HG03439 (cell line): ENCODE data around the gene FOXP1.

Experiments
- ATAC-seq: cut with Tn5 transposase; IDR thresholded peaks from one replicate; pipeline ENCODE4 v1.9.1; 2021; ENCODE audit warnings: mild to moderate bottlenecking, moderate library complexity; ENCODE audit not compliant: unreplicated experiment

The FOXP1 gene

DNA sequence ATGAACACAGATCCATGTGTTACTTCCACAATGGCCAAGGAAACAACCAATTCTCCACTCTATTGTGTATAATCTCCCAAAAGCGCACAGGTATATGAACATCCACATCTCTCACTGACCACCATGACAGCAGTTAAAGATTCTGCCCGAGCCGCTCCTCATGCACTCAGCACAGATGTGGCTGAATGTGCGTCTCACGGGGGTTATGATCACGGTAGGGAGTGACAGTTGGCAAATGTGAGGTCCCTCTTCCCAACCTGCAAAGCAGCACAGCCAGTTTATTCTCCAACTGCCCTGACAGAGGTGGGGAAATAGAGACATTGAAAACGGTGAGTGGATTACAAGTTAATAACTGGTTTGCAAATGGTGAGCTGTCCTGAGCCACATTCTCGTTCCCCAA, 17.6 kb downstream of the FOXP1 start:
- no peak for ATAC-seq

DNA sequence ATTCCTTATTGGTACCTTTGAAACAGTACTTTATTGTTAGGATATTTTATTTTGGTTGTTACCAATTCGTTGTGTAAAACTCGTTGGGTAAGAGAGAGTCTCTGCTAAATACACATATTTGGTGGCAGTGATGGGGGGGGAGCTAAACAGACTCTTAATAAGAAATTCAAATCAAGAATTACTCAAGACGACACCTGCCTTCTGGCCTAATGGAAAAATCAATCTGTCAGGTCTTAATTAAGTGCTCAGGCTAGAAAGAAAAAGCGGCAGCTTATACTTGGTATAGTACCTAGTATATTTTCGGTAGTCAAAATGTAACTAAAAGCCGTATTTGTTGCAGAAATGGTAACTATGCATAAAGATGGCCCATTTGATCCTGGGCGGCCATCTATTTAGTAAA, 18.2 kb downstream of the FOXP1 start:
- ATAC-seq = no peak

DNA sequence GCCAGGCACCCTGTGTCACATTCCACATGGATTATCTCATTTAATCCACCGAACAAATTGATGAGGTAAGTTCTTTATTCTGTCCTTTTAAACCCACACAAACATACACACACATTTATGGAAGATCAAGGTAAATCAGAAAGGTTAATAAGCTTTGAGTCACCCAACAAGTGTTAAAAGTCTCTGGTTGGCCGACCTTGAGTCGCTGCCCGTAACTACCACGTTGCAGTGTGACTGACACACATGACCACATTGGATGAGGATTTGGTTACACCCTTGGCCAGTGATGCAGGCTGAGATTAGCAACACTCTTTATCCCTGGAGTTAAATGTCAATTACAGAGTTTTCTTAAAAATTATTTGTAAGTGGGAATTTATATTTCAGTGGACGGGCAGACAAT, 19.2 kb downstream of the FOXP1 start:
- peak; percentile 16 for ATAC-seq

DNA sequence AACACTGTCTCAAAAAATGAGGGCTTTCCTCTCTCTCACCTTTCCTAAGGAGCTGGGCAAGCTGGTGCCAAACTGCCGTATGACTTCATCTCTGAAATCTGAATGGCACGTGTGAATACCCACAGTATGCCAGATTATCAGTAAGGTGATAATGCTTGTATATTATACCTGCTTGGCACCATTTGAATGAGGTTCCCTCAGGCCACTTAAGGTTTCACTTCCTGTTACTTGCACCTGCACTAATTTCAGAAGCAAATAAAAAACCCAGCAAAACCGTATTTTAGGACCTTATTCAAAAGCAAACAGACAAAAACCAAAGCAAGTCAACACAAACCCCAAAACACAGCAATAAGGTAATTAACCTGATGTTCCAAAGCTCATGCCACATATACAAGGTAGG, 19.7 kb downstream of the FOXP1 start:
- peak; percentile 90 for ATAC-seq

DNA sequence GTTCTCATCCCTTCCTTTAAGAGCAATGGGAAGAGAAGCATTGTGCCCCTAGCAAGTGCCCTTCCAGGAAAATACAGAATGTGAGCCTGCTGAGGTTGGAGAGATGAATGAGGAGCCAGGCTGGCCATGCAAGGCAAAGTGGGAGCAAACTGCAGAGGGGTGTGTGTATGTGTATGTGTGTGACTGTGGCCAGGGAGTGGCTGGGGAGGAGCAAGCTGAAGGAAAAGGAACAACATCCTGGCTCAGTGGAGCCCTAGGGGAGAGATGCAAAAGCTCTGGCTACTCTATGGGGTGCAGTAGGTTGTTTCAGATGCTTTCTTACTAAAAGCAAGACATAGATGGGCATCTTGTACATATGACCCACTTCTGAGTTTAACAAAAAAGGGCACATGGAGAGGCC, 20.6 kb downstream of the FOXP1 start:
- no peak for ATAC-seq

DNA sequence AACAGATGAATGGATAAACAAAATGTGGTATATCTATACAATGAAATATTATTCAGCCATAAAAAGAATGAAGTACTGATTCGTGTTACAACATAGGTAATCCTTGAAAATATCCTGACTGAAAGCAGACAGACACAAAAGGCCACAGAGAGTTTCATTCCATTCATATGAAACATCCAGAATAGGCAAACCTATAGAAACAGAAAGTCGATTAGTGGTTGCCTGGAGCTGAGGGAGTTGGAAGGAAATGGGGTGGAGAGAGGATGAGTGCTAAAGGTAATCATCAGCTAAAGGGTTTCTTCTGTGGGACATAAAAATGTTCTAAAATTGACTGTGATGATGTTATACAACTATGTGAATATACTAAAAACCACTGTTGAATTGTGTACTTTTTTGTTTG, 22.9 kb downstream of the FOXP1 start:
- no peak for ATAC-seq

DNA sequence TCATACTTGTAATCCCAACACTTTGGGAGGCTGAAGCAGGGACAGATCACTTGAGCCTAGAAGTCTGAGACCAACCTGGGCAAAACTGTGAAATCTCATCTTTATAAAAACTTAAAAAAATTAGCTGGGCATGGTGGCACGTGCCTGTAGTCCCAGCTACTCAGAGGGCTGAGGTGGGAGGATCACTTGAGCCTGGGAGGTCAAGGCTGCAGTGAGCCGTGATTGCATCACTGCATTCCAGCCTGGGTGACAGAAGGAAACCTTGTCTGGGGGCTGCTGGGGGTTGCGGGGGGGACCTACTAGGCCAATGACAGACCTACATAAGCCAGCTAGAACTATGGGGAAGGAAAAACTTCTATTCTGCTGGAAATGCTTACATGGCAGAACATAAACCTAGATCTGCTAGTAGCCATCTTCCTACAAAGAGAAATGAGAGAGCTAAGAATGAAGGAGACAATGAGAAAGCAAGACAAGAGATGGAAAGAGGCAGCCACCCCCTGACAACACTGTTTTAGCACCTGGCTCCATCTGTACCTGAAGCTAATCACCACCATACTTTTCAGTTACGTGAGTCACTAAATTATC, 23.9 kb downstream of the FOXP1 start:
- no peak for ATAC-seq

DNA sequence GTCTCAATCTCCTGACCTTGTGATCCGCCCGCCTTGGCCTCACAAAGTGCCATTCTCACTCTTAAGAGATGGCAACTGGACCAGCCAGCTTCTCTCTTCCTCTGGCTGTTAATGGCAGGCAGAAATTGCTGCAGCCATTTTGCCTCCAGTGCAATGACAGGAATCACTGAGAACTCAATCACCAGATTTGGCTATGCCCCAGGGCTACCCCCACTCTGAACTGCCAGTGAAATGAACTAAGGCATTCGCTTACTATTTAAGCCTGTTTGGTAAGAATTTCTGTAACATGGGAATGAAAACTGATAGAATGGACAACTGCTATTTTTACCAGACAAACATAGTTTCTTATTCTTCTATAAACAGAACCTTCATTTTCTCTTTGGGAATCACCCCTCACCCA, 24.5 kb downstream of the FOXP1 start:
- ATAC-seq = no peak

DNA sequence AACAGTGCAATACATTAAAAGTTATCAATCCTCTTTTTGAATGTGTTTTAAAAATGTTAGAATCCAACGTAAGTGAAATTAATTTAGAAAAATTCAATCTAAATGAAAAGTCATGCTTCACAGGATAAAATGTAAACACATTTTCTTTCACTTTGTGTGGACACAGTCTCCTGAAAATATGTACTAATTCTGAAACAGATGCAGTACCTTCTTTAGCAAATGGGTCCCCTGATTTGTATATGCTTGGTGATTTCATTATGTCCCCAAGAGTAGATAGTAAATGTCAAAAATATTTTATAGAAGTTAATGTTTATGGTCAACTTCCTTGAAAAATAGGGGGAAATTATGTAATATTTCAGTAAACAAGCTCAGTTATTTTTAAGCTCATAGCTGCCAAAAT, 28.9 kb downstream of the FOXP1 start:
- ATAC-seq = no peak

DNA sequence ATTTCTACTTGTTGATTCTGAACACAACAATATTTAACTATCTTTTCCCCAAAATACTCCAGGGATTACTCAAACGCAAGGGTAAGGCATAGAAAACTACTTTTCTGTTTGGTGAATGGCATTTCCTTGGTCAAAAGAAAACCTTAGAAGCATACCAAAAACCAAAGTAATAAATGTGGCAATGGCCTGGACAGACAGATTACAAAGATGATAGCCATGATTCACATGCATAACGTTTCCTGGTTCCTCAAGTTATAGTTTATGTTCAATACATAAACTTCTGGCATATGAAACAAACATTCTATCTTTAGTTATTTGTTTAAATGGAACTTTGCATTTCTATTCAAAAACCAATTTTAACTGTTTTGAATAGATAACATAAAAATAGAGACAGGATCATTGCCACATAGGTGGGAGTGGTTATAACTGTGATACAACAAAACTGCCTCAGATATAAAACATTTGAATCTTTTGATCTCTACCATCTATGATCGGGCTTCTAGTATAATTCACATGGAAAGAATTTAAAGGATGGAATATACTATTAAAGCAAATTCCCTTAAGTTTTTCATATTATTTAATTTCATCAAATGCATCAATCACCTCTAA, 32.1 kb downstream of the FOXP1 start:
- no peak for ATAC-seq

DNA sequence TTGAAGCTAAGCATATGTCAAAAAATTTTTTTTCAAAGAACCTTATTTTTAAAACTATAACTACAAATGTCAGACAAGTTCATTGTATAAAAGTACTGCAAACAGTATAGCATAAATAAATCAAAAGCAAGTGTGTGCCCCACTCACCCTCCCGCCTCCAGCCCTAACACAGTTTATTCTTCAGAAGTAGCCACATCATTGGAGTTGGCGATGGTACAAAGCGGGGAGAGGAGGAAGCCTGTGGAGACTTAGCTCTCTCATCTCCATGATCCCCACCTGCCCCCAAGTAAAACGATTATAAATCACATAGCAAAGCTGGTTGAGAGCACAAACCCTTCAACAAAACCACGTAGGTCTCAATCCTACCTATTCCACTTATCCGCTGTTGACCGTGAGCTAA, 33.6 kb downstream of the FOXP1 start:
- no peak for ATAC-seq

DNA sequence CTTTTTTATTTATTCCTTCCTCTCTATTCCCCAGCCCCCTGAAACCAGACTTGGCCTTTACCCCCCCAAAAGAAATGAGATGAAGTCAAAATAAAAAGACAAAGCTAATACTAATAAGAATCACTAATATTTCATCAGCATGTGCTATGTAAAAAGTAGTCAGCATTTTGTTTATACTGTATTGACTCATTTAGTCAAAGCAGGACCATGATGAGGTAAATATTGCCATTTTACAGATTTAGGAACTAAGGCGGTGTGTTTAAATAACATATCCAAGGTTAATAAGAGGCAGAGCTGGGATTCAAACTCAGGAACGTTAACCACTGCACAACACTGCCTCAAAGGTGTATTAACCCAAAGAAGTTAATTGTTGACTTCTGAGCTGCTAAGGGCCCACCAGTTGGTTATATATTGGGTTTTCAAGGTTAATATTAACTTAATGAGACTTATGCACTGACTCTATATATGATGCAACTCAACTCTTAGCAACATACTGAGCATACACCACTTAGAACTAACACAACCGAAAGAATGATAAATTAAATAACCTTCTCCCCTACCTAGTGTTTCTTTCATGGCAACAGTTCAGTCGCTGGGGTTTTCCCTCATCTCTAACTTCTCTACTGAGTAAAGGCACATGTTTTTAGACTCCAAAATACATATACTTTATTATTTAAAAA, 34.7 kb downstream of the FOXP1 start:
- peak; percentile 58 for ATAC-seq

DNA sequence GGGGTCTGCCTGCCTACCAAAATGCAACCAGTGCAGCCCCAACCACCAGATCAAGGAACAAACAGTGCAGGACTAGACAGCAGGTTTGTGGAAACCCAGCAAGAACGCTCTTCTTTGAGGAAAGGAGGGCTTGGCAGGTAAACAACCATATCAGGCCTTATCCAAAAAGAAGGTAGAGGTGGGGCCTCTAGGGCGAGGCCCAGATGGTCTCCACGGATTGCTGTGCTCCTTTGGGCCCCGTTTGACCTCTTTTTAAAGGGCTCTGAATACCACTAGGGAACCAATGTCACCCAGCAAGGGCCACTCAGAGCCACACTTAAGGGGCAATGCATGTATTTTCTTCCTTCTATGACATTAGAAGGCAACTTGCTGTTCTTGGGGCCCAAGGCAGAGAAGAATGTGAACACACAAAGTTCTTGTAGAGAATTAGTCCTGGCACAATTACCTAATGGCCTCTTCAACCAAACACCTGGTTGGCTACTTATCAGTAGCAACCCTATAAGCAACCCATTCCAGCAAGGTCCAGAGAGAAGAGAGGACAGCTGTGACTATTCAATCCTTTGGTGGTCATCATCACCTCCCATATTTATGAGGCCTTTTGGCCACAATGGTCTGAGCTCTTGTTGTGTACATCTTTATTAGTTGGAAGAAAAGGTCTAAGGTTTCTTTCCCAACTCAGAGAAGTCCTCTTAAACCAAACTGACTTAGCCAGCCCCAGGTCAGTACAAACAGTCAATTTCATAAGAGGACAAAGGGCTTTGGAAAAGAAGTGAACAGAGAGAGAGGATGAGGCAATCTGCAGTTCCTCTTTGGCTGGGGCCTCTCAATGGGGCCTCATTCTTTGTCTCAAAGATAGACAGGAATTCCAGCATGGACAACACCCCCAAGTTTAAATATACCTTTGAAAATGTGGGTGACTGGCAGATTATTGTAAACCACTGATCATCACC, 36.0 kb downstream of the FOXP1 start:
- ATAC-seq = no peak

DNA sequence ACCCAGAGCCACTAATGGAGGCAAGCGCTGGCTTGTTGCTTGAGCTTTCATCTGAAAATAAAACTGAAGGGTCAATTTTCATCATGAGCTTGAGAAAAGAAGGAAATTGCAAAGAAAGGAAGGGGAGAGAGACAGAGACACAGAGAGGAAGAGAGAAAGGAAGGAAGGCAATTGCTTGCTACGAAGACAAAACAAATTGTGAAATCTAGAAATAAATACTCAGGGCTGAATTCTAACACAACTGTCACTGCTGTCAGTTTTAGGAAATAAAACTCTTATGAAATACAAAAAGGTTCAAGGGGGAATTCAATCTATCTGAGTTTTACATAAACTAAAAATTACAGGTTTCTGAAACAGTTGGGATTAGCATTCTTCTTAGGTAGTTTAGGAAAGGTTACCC, 36.7 kb downstream of the FOXP1 start:
- no peak for ATAC-seq

DNA sequence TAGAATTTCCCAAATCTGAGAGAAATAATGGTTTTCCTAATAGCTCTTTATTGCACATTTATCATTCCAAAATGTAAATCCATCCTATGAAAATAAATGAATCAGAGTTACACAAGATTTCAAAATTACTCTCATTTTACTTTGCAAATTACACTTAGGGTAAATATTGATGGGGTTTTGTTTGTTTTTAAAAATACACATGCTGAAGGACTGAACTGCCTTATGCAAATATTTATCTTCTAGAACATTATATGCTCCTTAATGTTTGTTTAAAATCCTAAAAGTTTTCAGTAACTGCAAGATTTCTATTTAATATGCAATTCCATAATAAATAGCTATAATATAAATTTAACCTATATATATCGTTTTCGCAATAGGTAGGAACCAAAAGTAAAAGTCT, 38.2 kb downstream of the FOXP1 start:
- ATAC-seq = no peak

DNA sequence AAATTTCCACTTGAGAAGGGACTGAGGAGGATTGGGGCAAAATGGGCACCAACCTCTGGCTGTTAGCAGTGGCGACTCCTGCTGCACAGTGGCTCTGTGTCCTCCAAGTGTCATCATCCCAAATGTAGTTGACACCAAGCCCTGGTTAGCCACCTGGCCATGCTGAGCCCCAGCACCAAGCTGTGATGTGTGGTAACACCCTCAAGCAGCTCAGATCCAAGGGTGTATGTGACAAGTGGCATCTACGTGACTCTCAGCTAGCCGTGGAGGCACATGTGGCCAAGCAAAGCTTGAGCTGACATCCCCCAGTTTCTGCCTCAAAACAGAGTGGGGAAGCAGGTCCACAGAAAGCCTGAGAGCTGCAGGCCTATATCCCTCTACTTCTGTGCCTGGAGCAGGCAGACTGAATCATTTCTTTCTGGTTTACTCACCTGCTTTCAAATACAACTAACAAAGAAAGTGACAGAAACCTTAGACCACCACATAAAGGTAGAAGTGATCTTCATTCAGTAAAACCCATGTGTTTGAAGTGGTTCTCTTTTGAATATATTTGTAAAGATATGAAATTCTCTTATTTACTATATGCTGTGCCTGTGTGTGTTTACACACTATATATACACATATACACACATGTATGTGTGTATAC, 40.0 kb downstream of the FOXP1 start:
- ATAC-seq = no peak

DNA sequence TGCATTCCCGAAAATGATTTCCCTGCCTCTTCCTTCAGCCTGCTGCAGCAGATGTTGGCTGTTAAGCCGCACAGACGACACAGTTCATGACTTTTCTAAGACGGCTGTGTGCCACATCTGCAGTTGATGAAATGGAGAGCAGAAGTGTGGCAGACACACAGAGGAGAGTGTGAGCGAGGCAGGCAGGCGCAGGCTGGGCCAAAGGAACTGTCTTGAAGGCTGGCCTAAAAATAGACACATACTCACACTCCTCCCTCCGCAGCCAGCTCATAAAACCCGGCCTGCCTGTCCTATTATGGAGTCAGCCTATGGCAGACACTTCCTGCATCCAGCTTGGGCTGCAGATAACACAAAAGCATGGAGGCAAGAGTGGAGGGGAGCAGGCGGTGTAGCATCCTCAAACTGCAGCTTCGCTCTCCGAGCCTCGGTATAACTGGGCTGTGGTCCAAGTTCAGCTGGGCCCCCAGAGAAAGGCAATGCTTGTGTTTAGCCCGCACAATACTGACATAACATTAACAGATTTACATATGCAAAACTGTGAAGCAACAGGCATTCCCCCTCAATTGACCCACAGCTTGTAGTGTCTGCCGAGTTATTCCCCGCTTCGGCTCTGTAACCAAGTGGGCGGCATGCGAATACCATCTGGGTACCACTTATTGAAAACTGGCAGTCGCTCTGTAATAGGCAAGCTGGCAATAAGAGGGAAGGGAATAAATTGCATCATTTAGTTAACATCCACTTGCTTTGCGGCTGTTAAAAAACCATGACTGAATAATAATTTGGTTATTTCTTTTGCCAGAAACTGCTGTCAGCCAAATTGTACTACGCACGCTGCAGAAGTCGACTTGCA, 40.8 kb downstream of the FOXP1 start:
- no peak for ATAC-seq

DNA sequence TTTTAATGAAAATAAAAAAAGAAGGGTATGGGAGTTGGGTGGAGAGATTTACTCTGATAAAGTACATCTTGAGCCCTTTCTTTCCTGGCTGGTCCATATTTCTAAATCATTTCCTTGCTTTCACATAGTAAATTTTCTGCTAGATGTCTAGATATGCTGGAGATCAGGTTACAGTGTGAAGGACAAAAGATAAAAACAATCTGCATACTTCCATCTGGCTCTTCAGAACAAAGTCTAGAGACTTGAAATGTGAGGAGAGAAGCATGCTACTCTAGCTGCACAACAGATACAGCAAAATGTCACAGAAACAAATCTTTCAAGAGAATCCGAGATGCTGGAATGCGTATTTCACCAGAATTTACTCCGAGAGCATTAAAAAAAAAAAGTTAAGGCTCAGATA, 42.2 kb downstream of the FOXP1 start:
- no peak for ATAC-seq

DNA sequence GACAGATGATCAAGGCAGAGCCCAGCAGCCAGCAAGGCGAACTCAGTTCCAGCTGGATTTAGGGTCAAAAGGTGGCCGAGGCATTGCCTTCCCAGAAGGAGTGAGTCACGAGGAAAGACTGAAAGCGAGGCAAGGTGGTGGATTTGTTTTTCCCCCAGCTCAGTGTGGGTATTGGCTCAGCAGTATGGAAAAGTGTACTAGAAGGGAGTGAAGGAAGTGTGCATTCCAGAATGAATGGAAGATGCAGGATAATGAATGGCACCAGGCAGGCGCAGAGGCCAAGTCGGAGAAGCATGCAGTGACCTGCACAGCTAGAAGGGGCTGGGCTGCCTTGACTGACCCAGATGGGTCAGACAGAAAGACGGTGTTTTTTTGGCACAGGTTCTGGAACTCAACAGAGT, 46.3 kb downstream of the FOXP1 start:
- no peak for ATAC-seq

DNA sequence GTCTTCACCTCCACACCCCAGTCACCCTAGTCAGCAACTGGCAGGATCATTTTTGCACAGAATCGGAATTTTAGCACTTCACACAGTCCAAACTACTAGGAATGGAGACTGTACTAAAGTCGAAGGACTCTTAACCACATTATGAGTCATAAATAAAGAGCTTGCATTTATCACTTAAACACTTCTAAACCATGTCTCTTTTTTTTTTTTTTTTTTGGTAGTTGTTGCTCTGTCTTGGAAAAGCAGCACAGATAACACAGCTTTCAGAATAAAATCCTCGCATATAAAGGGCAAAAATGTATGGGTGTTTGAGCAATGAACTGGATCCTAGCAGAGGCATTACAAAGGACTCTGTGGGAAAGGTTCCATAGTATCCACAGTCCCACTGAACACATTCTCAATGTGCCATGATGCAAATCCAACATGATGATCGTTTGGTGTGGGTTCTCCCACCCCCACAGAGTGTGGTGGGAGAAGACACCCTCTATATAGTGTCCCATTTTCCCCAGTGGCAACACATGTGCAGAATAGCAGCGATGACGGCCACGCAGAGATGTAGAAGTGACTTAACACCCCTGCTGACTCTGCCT, 47.1 kb downstream of the FOXP1 start:
- no peak for ATAC-seq
